Stimulated activated CD4-positive, alpha-beta T cell treated with anti-CD3 and anti-CD28 coated beads, Interleukin-4, amount 100 ng/mL, for 1 hour (primary cell): ENCODE results near the gene TBC1D8.

Experiments
- DNase-seq: peaks from one replicate; pipeline ENCODE4 v3.0.0-alpha.2; 2020

Gene TBC1D8

DNA sequence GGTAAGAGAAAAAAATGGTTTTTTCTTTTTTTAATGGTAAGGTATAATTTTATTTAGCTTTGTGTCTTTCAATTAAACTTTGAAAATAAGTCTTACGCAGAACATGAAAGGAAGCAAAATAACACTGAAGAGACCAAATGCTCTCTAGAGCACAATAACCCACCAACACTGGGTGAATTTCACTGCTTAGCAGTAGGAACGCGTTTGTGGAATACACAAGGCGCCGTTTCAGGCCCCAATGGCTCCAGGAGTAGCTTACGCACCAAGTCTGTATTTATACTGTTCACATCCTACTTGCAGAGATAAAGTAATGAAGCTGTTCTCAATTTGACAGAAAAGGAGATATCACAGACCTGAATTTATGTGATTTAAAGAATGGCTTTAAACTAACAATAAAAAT is 125.6 kb downstream of the TBC1D8 start:
- no peak for DNase-seq

DNA sequence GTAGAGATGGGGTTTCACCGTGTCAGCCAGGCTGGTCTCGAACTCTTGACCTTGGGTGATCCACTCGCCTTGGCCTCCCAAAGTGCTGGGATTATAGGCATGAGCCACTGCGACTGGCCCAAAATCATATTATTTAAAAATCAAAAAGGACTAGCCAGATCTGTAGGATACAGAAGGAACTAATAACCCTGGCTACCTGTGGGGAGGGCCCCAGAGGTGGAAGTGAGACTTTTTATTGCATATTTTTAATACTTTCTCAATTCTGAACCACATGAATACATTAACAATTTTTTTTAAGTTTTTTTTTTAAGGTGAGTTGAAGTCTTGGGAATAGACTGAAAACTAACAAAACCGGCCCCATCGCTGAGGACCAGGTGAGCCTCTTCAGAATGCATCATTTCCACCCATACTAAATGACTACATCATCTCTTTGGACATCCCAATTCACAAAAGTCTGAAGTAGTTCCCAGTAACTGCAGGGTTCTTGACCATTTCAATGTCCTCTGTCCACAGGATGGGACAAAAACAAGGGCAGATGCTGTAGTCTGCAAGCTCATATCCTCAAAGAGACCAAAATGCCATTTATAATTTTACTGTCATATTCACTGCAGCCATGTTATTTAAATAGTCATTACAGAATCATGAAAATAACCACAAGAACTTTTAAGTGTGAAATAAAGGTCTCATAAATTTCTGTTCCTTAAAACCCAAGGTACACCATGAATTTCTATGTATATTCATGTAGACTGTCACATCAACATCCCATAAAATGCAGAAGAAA is 127.7 kb downstream of the TBC1D8 start:
- no peak for DNase-seq

DNA sequence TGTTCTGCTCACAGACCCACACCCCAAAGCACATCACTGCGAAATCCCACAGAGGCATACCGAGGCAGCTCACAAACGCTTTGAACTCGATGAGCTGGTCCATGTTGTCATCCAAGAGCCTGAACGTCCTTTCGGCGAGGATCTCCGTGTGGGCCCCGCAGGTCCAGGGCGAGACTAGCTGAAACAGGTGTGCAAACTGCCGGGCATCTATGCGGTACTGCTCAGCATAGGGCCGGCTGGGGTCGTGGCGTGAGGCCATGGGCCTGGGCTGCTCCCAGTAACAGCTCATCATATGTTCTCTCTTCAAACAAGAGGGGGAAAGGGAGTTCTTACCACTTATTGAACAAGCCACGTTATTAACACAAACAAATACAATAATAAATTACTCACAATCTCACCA is 129.0 kb downstream of the TBC1D8 start:
- DNase-seq, result no peak

GRCh38 chr2:101018934-101019333 is 132.2 kb downstream of the TBC1D8 start:
- DNase-seq, result no peak

- no peak for DNase-seq
These were observed 133.8 kb downstream of the TBC1D8 start for GRCh38 chr2:101017371-101017770.

- no peak for DNase-seq
These were observed 136.8 kb downstream of the TBC1D8 start for GRCh38 chr2:101014264-101014857.

DNA sequence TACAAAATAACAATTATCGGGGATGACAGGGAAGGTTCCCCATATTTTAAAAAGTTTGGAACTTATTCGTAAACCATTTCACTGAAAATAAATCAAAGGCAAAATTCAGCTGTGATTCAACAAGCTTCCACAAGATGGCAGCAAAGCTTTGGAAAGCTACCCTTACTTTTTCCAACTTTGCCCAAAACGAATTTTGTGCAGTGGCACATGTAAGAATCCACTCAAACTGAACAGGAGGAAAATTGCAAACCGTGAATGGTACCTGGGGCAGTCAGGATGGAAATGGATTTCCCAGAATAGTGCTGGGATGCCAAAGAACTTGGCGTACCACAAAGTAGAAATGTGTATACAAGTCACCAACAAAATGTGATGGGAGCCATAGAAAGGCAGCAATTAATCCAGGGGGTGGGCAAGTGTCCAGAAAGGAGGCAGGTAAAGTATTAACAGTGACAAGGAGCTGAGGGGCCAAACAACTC is 138.4 kb downstream of the TBC1D8 start:
- no peak for DNase-seq

GRCh38 chr2:101012054-101012705 is 139.0 kb downstream of the TBC1D8 start:
- DNase-seq, result no peak

DNA sequence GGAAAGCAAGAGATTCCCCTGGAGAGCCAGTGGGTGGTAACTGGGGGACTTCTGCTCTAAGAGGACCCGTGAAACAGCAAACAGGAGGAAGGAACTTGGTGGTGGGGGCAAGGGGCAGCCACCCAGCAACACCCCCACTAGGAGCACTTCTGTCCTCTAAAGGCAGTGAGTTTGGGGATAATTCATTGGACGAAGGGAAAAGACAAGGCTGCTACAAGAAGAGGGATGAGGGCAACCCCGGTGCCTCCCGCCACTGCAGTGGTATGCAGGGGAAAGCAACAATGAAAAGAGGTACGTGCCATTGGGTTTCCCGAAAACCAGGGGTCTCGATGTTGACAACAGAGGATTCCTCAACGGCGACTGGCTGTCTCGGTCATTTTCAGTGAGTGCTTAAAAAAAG is 140.0 kb downstream of the TBC1D8 start:
- DNase-seq, result no peak

- no peak for DNase-seq
These were observed 143.5 kb downstream of the TBC1D8 start for GRCh38 chr2:101007415-101008345.

- no peak for DNase-seq
These were observed 145.0 kb downstream of the TBC1D8 start for GRCh38 chr2:101006065-101006715.

GRCh38 chr2:101004620-101005325 is 146.4 kb downstream of the TBC1D8 start:
- no peak for DNase-seq

DNA sequence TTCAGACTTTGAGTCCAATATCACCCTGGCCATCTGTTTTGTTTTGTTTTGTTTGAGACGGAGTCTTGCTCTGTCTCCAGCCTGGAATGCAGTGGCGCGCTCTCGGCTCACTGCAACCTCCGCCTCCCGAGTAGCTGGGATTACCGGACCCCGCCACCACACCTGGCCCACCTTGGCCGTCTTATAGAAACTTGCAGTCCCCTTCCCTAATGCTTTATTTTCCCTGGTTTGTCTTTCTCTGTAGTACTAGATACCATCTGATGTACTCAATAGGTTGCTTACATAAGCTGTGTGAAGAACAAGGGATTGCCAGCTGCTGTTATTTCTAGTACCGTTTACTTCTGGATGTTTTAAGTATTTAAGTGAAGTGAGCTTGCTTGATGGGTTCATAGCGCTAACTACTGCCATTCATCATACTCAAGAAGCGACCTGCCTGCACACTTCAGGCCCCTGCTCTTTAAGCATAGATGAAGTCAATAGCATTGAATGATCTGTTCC is 147.9 kb downstream of the TBC1D8 start:
- DNase-seq, result no peak

GRCh38 chr2:101002562-101003277 is 148.5 kb downstream of the TBC1D8 start:
- no peak for DNase-seq

DNA sequence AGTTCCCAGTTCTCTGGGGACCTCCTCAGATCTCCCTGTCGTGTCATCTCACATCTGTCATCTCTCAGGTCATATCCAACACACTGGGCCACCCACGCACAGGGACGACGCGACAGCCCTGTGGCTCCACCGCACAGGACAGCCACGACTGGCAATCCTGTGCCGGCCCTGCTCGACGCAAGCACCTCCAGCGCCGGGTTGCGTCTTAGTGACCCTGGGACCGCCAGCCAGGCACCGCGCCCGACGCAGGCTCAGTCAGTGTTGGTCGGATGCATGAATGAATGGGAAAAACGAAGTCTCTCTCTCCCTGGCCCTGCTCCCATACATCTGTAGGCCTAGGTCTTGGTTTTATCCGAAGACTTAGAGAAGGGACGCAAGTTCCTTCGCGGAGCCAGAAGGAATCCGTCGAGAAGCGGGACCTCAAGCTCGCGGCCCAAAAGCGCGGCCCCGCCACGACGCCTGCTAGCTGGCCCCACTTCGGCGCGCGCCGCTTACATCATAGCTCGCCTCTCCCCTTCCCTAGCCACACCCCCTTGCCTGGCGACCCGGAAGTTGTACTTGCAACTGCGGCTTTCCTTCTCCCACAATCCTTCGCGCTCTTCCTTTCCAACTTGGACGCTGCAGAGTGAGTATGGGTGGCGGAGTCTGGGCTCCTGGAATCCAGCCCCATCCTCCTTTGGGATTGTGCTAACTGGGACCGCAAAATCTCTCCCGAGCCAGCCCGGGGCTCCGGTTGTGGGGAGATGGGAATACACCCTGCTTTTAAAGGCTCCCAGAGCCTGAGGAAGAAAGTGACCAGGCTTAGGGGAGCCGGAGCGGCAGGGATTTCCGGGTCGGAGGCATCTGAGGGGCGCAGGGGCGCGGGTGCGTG is 149.3 kb downstream of the TBC1D8 start, which contains the start of gene RPL31:
Gene RPL31 (plus strand): TSS at position 599 of the 871 bp plus-strand sequence. CDS start 413 bp downstream, outside the sequence.
- peak; percentile 96 for DNase-seq

DNA sequence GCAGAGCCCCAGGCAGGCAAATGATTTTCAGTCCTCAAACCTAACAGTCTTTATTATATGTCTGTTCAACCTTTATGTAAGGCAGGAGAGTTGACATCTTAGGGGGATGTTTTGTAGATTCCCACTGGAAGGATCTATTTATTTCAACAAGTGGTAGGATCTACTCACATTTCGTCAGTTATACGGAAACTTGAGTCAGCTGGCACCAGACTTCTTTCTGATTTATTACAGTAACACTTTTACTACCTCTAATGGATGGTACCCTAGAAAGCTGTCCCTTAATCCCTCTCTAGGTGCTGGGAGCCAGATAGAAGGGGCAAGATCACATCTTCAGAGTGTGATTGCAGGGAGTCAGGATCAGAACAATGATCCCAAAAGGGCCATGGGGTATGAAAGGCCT is 151.2 kb downstream of the TBC1D8 start:
- DNase-seq, result no peak

DNA sequence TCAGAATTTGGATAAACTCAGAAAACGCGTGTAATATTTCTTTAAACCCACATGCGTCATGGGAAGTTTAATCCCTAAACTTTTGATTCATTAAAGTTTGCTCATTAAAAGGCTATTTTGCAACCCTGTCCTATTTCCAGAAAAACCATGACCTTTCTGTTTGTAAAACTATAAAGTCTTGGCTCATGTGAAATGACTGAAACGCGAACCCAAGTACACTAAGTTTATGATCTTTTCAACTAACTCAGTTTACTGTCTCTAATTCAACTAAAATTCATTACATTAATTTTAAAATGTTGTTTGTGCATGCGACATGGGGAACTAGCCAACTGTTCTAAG is 153.0 kb downstream of the TBC1D8 start:
- no peak for DNase-seq

- DNase-seq, result no peak
These were observed 153.5 kb downstream of the TBC1D8 start for GRCh38 chr2:100997509-100998234.
